Measurements from ENCODE around the gene LETMD1. TPM values are rescaled to one million over a fixed set of nuclear protein-coding genes. Genes with fewer than 3 reads are reported as not detected.

The LETMD1 gene
- total RNA-seq = 56.8 and 60.3 TPM in 2 replicates

DNA sequence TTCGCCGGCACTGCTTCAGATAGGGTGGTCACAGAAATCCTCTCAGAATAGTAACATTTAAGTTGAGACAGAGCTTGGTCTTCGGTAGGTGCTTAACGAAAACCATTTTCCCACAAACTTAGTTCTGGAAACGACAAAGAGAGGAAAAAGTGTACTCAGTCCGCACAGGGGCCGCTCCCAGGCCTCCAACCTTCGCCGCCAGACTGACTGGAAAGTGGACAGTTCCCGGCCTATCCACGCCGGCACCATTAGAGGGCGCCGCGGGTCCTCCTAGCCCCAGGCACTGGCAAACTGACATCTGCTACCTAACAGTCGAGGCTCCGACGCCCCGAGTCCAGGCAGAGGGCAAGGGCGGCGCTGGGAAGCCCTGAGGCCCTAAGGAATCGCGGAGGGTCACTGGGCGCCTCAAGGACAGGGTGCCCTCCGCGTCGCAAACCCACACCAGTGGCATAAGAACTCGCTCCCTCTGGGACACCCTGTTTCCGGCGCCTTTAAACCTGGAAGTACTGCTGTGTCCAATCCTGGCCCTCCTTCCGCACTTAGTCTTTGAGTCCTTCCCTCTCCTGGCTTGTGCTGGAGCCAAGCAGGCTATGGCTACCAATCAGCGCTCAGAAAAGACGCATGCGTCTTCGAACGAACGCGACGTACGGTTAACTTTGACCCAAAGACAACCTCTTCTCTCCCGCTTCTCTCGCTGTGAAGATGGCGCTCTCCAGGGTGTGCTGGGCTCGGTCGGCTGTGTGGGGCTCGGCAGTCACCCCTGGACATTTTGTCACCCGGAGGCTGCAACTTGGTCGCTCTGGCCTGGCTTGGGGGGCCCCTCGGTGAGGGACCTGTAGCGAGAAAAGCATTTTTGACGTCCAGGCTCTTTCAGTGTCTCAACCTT, at the start of gene LETMD1:
Gene LETMD1 (plus strand): TSS at position 673 of the 886 bp plus-strand sequence. CDS start 30 bp downstream, at position 703.

GRCh38 chr12:51025836-51026638, 22.1 kb upstream of the LETMD1 start, which contains the start of gene SLC11A2:
SLC11A2 (minus strand) TSS chr12:51026384; CDS start chr12:51010728, 15,656 bp downstream.

GRCh38 chr12:51083126-51083833, 35.2 kb downstream of the LETMD1 start, which contains the start of gene CSRNP2:
CSRNP2 (minus strand) TSS chr12:51083596; CDS start chr12:51076561, 7,035 bp downstream.

Other genes starting within 250 kb of the LETMD1 start
- not detected in 2 replicates for gene TMPRSS12, start 205.4 kb upstream of the LETMD1 start, total RNA-seq
- not detected in 2 replicates for gene HIGD1C, start 95.8 kb upstream of the LETMD1 start, total RNA-seq
- 76.0 and 96.2 TPM in 2 replicates for gene SLC11A2, start 21.9 kb upstream of the LETMD1 start, total RNA-seq
- 21.8 and 25.6 TPM in 2 replicates for gene CSRNP2, start 35.3 kb downstream of the LETMD1 start, total RNA-seq
- gene TFCP2, start 124.8 kb downstream of the LETMD1 start, total RNA-seq = 12.6 and 15.3 TPM in 2 replicates
- 3.5 and 5.2 TPM in 2 replicates for gene POU6F1, start 169.7 kb downstream of the LETMD1 start, total RNA-seq
- gene DAZAP2, start 190.5 kb downstream of the LETMD1 start, total RNA-seq = 108 and 112 TPM in 2 replicates
- gene SMAGP, start 222.1 kb downstream of the LETMD1 start, total RNA-seq = 9.6 and 19.1 TPM in 2 replicates